Amniotic epithelial cell (primary cell): ENCODE data around the gene HOOK2.
"Not testable (repeated sequence)": the region's sequence is repeated elsewhere in the genome, so short reads cannot be mapped to it uniquely, and the experiment has no call there.

Source experiments
- DNase-seq: peaks from one replicate; pipeline ENCODE4 v3.0.0-alpha.2; 2010; ENCODE audit warnings: low read depth

Gene HOOK2

GRCh38 chr19:12774588-12775555 lies at the start of gene HOOK2:
Gene HOOK2 (minus strand): TSS chr19:12775552. CDS start chr19:12775449, 103 bp downstream.
- DNase-seq = no peak

GRCh38 chr19:12821761-12822160 lies 46.4 kb upstream of the HOOK2 start:
- DNase-seq = no peak

- not testable (repeated sequence) for DNase-seq
These were observed 42.5 kb upstream of the HOOK2 start for GRCh38 chr19:12817810-12818209.

- not testable (repeated sequence) for DNase-seq
These were observed 41.8 kb upstream of the HOOK2 start for GRCh38 chr19:12817188-12817587.

- no peak for DNase-seq
These were observed 39.7 kb upstream of the HOOK2 start for GRCh38 chr19:12815088-12815487.

GRCh38 chr19:12806242-12807081 lies 31.1 kb upstream of the HOOK2 start, which contains the start of gene RNASEH2A:
Gene RNASEH2A (plus strand): TSS chr19:12806584. CDS start chr19:12806674, 90 bp downstream.
- DNase-seq = peak; percentile 85

- no peak for DNase-seq
These were observed 28.7 kb upstream of the HOOK2 start for GRCh38 chr19:12804051-12804450.

- no peak for DNase-seq
These were observed 27.1 kb upstream of the HOOK2 start for GRCh38 chr19:12802267-12803106.

GRCh38 chr19:12801466-12802266 lies 26.3 kb upstream of the HOOK2 start, which contains the start of the genes PRDX2 and THSD8:
Gene PRDX2 (minus strand): TSS chr19:12801800. CDS start chr19:12801261, 539 bp downstream.
Gene THSD8 (plus strand): TSS chr19:12802069. CDS start chr19:12802072, 3 bp downstream.
- peak; percentile 68 for DNase-seq

- DNase-seq = no peak
These were observed 25.6 kb upstream of the HOOK2 start for GRCh38 chr19:12800923-12801465.

GRCh38 chr19:12800466-12800770 lies 25.1 kb upstream of the HOOK2 start:
- no peak for DNase-seq

- no peak for DNase-seq
These were observed 24.6 kb upstream of the HOOK2 start for GRCh38 chr19:12799742-12800465.

GRCh38 chr19:12797607-12798006 lies 22.3 kb upstream of the HOOK2 start:
- DNase-seq = not testable (repeated sequence)

- no peak for DNase-seq
These were observed 21.8 kb upstream of the HOOK2 start for GRCh38 chr19:12797141-12797587.

- peak; percentile 69 for DNase-seq
These were observed 21.1 kb upstream of the HOOK2 start for GRCh38 chr19:12796146-12797071.

- DNase-seq = no peak
These were observed 19.6 kb upstream of the HOOK2 start for GRCh38 chr19:12794971-12795381.

- no peak for DNase-seq
These were observed 19.0 kb upstream of the HOOK2 start for GRCh38 chr19:12794196-12794941.
